Spinal cord (tissue), 10 donors: ENCODE measurements around the gene GRAP. TPM values are rescaled to one million over a fixed set of nuclear protein-coding genes. Genes with fewer than 3 reads are reported as not detected.
"Not testable (repeated sequence)": the region's sequence is repeated elsewhere in the genome, so short reads cannot be mapped to it uniquely, and the experiment has no call there.

Source experiments
- DNase-seq, 6 donors: peaks; one replicate each; pipeline versions ENCODE4 v3.0.0 to v3.0.0-alpha.2; 2013 to 2015; ENCODE audit warnings: low spot score in 6 of 6, low read depth in 4 of 6
- H3K27ac ChIP-seq: one replicate; pipeline ENCODE4 v1.5.1; 2013; ENCODE audit warnings: low read depth, low read length, control low read depth
- H3K27me3 ChIP-seq: one replicate; pipeline ENCODE4 v1.6.1; 2013; ENCODE audit warnings: low read length; ENCODE audit not compliant: control insufficient read depth, insufficient read depth
- H3K36me3 ChIP-seq: one replicate; pipeline ENCODE4 v1.6.1; 2013; ENCODE audit warnings: low read length; ENCODE audit not compliant: control insufficient read depth, insufficient read depth
- H3K4me1 ChIP-seq: one replicate; pipeline ENCODE4 v1.6.1; 2013; ENCODE audit warnings: low read length; ENCODE audit not compliant: control insufficient read depth, insufficient read depth
- H3K4me3 ChIP-seq: one replicate; pipeline ENCODE4 v1.5.1; 2013; ENCODE audit warnings: low read depth, low read length, control low read depth
- H3K9me3 ChIP-seq: one replicate; pipeline ENCODE4 v1.6.1; 2013; ENCODE audit warnings: low read length; ENCODE audit not compliant: control insufficient read depth, insufficient read depth
- WGBS: methylation state at CpG from one replicate; pipeline ENCODE4 v1.1.5; 2013; ENCODE audit warnings: missing lambda C conversion rate; ENCODE audit not compliant: insufficient coverage; 5-methylcytosine and 5-hydroxymethylcytosine counted together
- polyA plus RNA-seq, 2 donors: library from polyadenylated mRNA; unstranded; fragments of 120-200 nt; gene quantifications; one replicate each; pipeline ENCODE4 v1.2.1, GENCODE V29; 2013; ENCODE audit not compliant: insufficient read length in 2 of 2
- total RNA-seq, 2 donors: library from RNA; depleted of rRNA in 1 of 2; stranded (reverse); fragments of 120-200 nt in 1 of 2; fragments of >200 nt in 1 of 2; gene quantifications; one replicate each; pipeline versions ENCODE4 v1.2.3 to v1.2.4, GENCODE V29; 2013 to 2014
- donor health status: healthy.

Gene GRAP
- total and polyA plus RNA-seq, 4 donors, result 3.7 to 6.5 (median 5.3) TPM

DNA sequence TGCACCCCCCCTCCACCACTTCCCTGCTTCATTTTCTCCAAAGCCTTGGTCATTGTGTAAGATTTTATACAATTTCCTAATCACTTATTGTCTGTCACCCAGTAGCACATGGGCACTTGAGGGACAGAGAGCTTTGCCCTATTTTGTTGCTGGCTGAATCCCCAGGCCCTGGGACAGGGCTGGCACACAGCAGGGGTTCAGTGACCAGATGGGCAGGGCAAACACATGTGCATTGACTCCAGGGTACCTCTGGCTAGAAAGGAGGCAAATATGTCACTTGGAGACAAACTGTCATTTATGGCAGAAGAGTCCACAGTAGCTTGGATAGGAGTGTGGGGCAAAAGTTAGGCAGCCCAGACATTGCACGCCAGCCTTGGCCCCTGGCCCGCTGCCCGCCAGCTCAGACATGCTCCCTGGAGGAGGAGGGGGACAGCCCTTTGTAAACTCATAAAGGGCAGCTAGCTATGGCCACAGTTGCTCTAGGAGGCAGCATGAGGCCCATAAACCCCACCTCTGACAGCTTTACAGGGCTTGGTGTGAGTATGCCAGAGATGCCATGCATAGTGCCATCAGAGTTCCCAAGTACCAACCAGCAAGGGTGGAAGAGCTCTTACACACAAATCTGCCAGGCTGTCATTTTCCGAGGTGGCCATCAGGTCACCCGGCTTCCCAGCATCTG, 15.8 kb downstream of the GRAP start:
- not testable (repeated sequence) for H3K36me3 ChIP-seq, H3K4me1 ChIP-seq, H3K27me3 ChIP-seq, H3K9me3 ChIP-seq, H3K4me3 ChIP-seq, DNase-seq, H3K27ac ChIP-seq
- WGBS, result no CpG with 5 or more reads among the region's 5 CpGs

GRCh38 chr17:19029740-19030139, 17.0 kb downstream of the GRAP start:
- not testable (repeated sequence) for H3K4me1 ChIP-seq, H3K4me3 ChIP-seq, DNase-seq, H3K36me3 ChIP-seq, H3K9me3 ChIP-seq, H3K27ac ChIP-seq, H3K27me3 ChIP-seq
- WGBS, result no CpG with 5 or more reads among the region's 5 CpGs

- not testable (repeated sequence) for H3K4me1 ChIP-seq, H3K27ac ChIP-seq, H3K4me3 ChIP-seq, H3K27me3 ChIP-seq, H3K36me3 ChIP-seq, DNase-seq, H3K9me3 ChIP-seq
- WGBS, result no CpG with 5 or more reads among the region's 11 CpGs
Measured at GRCh38 chr17:19028671-19029070, 18.1 kb downstream of the GRAP start.

GRCh38 chr17:19024101-19025078, 22.4 kb downstream of the GRAP start:
- no peak overlapping the region for H3K27ac ChIP-seq
- H3K9me3 ChIP-seq, result no peaks in the 10 kb centered on the region
- no peak overlapping the region for H3K4me3 ChIP-seq
- no peak for DNase-seq
- WGBS, result 88% methylated on average over 14 of the region's 22 CpGs
- peaks cover 4% of the 10 kb centered on the region for H3K4me1 ChIP-seq
- H3K36me3 ChIP-seq, result peaks cover 4% of the 10 kb centered on the region
- no peaks in the 10 kb centered on the region for H3K27me3 ChIP-seq

- H3K4me1 ChIP-seq, result peaks cover 9% of the 10 kb centered on the region
- no peak overlapping the region for H3K4me3 ChIP-seq
- H3K27me3 ChIP-seq, result no peaks in the 10 kb centered on the region
- no peak overlapping the region for H3K27ac ChIP-seq
- no peaks in the 10 kb centered on the region for H3K9me3 ChIP-seq
- DNase-seq, result no peak
- 88% methylated on average over 5 of the region's 9 CpGs for WGBS
- peaks cover 4% of the 10 kb centered on the region for H3K36me3 ChIP-seq
Measured at GRCh38 chr17:19023209-19023999, 23.4 kb downstream of the GRAP start.

- Histone ChIP-seq H3K27ac (no peak overlapping the region), H3K9me3 (no peaks in the 10 kb centered on the region), H3K36me3 (peaks cover 4% of the 10 kb centered on the region), H3K4me3 (no peak overlapping the region), H3K4me1 (peaks cover 9% of the 10 kb centered on the region), H3K27me3 (no peaks in the 10 kb centered on the region)
- WGBS, result 100% methylated on average over 1 of the region's 6 CpGs
- DNase-seq, result no peak
Measured at GRCh38 chr17:19022747-19023146, 24.0 kb downstream of the GRAP start.

DNA sequence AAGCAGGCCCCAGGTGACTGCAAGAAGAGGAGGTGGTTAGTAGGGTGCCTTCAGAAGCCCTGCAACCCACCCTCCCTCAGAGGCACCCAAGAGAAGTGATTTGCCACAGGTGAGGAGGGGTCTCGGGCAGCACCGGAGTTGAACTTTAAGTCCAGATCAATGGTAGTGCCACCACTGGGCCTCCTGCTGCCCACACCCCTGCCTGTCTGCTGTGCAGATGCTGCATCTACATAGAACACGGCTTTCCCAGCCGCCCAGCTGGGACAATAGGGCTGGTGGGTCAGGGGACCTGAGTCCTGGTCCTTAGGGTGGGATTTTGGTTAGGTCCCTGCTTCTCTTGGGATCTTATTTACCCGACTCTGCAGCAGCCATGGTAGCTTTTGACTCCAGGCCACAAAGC, 24.6 kb downstream of the GRAP start:
- H3K4me1 ChIP-seq, result peaks cover 9% of the 10 kb centered on the region
- no peak overlapping the region for H3K4me3 ChIP-seq
- WGBS, result 91% methylated on average over 4 of the region's 5 CpGs
- no peak for DNase-seq
- H3K27ac ChIP-seq, result no peak overlapping the region
- H3K36me3 ChIP-seq, result peaks cover 4% of the 10 kb centered on the region
- no peaks in the 10 kb centered on the region for H3K9me3 ChIP-seq
- H3K27me3 ChIP-seq, result no peaks in the 10 kb centered on the region

GRCh38 chr17:19021622-19022083, 25.1 kb downstream of the GRAP start:
- Histone ChIP-seq H3K4me3 (no peak overlapping the region), H3K36me3 (peaks cover 4% of the 10 kb centered on the region), H3K27me3 (no peaks in the 10 kb centered on the region), H3K4me1 (peaks cover 9% of the 10 kb centered on the region), H3K27ac (no peak overlapping the region), H3K9me3 (no peaks in the 10 kb centered on the region)
- 90% methylated on average over 24 of the region's 24 CpGs for WGBS
- no peak for DNase-seq

DNA sequence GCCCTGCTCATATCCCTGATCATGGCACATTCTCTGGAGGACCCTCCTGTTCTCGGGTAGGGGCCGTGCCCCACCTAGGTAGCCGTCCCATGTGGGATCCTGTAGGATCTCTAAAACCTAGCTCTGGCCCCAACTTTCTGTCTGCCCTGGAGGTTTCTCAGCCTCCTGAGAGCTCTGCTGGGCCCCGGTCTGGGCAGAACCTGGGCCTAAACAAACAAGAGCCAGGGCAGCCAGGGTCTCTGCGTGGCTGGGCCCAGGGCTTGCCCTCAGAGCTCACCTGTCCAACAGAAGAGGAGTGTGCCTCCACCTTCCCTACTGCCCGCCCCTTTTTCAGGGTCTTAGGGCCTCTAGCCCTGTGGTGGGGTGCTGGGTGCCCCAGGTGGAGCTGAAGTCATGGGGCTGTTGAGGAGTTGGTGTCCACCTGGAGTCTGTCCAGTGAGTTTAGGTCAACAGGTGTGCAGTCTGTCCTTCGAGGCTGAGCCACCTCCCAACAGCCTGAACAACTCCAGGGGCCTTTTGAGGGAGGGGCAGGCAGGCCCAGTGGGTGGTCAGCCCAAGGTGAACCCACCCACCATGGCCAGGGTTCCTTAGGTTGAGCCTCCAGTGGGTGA, 25.6 kb downstream of the GRAP start:
- H3K27me3 ChIP-seq, H3K4me3 ChIP-seq, H3K36me3 ChIP-seq, H3K27ac ChIP-seq, H3K4me1 ChIP-seq, H3K9me3 ChIP-seq, DNase-seq: not testable (repeated sequence)
- 92% methylated on average over 5 of the region's 7 CpGs for WGBS
